Keratinocyte (primary cell): ENCODE data around the gene RMC1. TPM values are rescaled to one million over a fixed set of nuclear protein-coding genes. Genes with fewer than 3 reads are reported as not detected.

Source experiments
- DNase-seq: peaks from one replicate; pipeline ENCODE4 v3.0.0-alpha.2; 2011; ENCODE audit warnings: low read depth, missing footprints, low spot score
- FAIRE-seq: peaks from 2 replicates; lab custom pipeline; 2011; peaks lifted over from hg19 to GRCh38; lab: Jason Lieb, UNC
- H2AFZ ChIP-seq: 2 replicates; pipeline ENCODE4 v1.6.0; 2012; ENCODE audit warnings: low read length, control low read depth, inconsistent platforms; ENCODE audit not compliant: control insufficient read depth
- H3K27ac ChIP-seq: 2 replicates; pipeline ENCODE4 v1.5.1; 2011; ENCODE audit warnings: low read length; ENCODE audit not compliant: control insufficient read depth, insufficient read depth
- H3K27me3 ChIP-seq: 3 replicates; pipeline ENCODE4 v1.6.0; 2011; ENCODE audit warnings: low read length; ENCODE audit not compliant: control insufficient read depth, insufficient read depth; ENCODE audit errors: extremely low read depth
- H3K36me3 ChIP-seq, 2 experiments: 2 replicates in 1 of 2; 3 replicates in 1 of 2; pipeline ENCODE4 v1.5.1; 2011; ENCODE audit warnings: low read length in 2 of 2, mild to moderate bottlenecking in 1 of 2; ENCODE audit not compliant: control insufficient read depth in 2 of 2, insufficient read depth in 2 of 2; ENCODE audit errors: extremely low read depth in 1 of 2
- H3K4me1 ChIP-seq: 3 replicates; pipeline ENCODE4 v1.5.1; 2011; ENCODE audit warnings: low read length; ENCODE audit not compliant: control insufficient read depth, insufficient read depth; ENCODE audit errors: extremely low read depth
- H3K4me2 ChIP-seq: 3 replicates; pipeline ENCODE4 v1.6.0; 2011; ENCODE audit warnings: low read depth, low read length; ENCODE audit not compliant: control insufficient read depth, insufficient read depth; ENCODE audit errors: extremely low read depth
- H3K4me3 ChIP-seq, 3 experiments: fragments of 200-600 bp in 1 of 3; sonication (generic) in 1 of 3; 2 replicates in 2 of 3; 3 replicates in 1 of 3; pipeline ENCODE4 v1.5.1; 2011 to 2016; ENCODE audit warnings: low read length in 3 of 3, mild to moderate bottlenecking in 3 of 3, control low read depth in 2 of 3, inconsistent platforms in 1 of 3, low read depth in 1 of 3, mixed read lengths in 1 of 3, mixed run types in 1 of 3, moderate library complexity in 1 of 3; ENCODE audit not compliant: control insufficient read depth in 2 of 3, insufficient read depth in 2 of 3; ENCODE audit errors: extremely low read depth in 1 of 3
- H3K79me2 ChIP-seq: 2 replicates; pipeline ENCODE4 v1.6.0; 2012; ENCODE audit warnings: low read length; ENCODE audit not compliant: control insufficient read depth, insufficient read depth
- H3K9ac ChIP-seq: 3 replicates; pipeline ENCODE4 v1.6.0; 2011; ENCODE audit warnings: low read length; ENCODE audit not compliant: control insufficient read depth, insufficient read depth; ENCODE audit errors: extremely low read depth
- H3K9me1 ChIP-seq: 3 replicates; pipeline ENCODE4 v1.6.0; 2011; ENCODE audit warnings: low read length; ENCODE audit not compliant: control insufficient read depth, insufficient read depth; ENCODE audit errors: extremely low read depth
- H3K9me3 ChIP-seq: 2 replicates; pipeline ENCODE4 v1.5.1; 2012; ENCODE audit warnings: low read depth, low read length; ENCODE audit not compliant: control insufficient read depth
- H4K20me1 ChIP-seq: 3 replicates; pipeline ENCODE4 v1.6.0; 2011; ENCODE audit warnings: low read length; ENCODE audit not compliant: control insufficient read depth, insufficient read depth; ENCODE audit errors: extremely low read depth
- CTCF ChIP-seq, 3 experiments: IDR thresholded peaks in 1 of 3; conservative IDR thresholded peaks in 1 of 3; optimal IDR thresholded peaks in 1 of 3; 2 replicates in 2 of 3; 3 replicates in 1 of 3; pipeline versions ENCODE3 to v1.5.1; 2011; ENCODE audit warnings: low read length in 3 of 3, mild to moderate bottlenecking in 3 of 3, moderate library complexity in 2 of 3, control low read depth in 1 of 3, inconsistent platforms in 1 of 3; ENCODE audit not compliant: insufficient read depth in 2 of 3; ENCODE audit errors: extremely low read depth in 1 of 3
- EZH2 ChIP-seq: IDR thresholded peaks from one replicate; pipeline ENCODE4 v1.6.1; 2012; ENCODE audit warnings: inconsistent platforms, mild to moderate bottlenecking, low read length, moderate library complexity
- dilution Hi-C: fragments of 300-500 bp; cut with MboI; formaldehyde crosslinking; loops from one replicate; pipeline ENCODE4 v1.7.0; 2020; ENCODE audit warnings: low sequenced_read_pairs; ENCODE audit not compliant: extremely low pct_ligation_motif_present
- polyA plus RNA-seq, 5 experiments: library from polyadenylated mRNA; depleted of rRNA in 3 of 5; stranded (reverse) in 3 of 5; stranded (forward) in 1 of 5; unstranded in 1 of 5; fragments of >200 nt; gene quantifications; 1 replicate in 1 of 5; 2 replicates in 3 of 5; 3 replicates in 1 of 5; pipeline versions ENCODE4 v1.2.1 to v1.2.3, GENCODE V29; 2011 to 2012; ENCODE audit warnings: missing spikeins in 2 of 5, low read depth in 1 of 5, low replicate concordance in 1 of 5

Gene RMC1
- polyA plus RNA-seq, 1 donor (not counting 4 experiments of a cell fraction or from before 2014, with no cell fraction given) = 26.4 TPM

GRCh38 chr18:23456835-23457234 lies 46.5 kb upstream of the RMC1 start:
- Histone ChIP-seq H3K27ac (no peak overlapping the region), H4K20me1 (peaks cover 36% of the 10 kb centered on the region), H3K36me3 (peaks cover 3% of the 10 kb centered on the region in 2 experiments), H3K9me3 (no peaks in the 10 kb centered on the region), H3K27me3 (no peaks in the 10 kb centered on the region), H2AFZ (no peak overlapping the region), H3K4me3 (no peak overlapping the region), H3K4me2 (no peak overlapping the region), H3K9me1 (peaks cover 8% of the 10 kb centered on the region), H3K79me2 (peaks cover 85% of the 10 kb centered on the region), H3K4me1 (peaks cover 20% of the 10 kb centered on the region), H3K9ac (no peak overlapping the region)
- TF ChIP-seq CTCF (optimal IDR thresholded peaks at IDR 0.05 in 1 of 3, IDR thresholded peaks at IDR 0.05 in 1 of 3, conservative IDR thresholded peaks at IDR 0.05 in 1 of 3; ENCODE audit: extremely low read depth in 1 of 3, insufficient read depth in 2 of 3, low read length in 3 of 3) = no peak
- no peak for TF ChIP-seq EZH2
- no peak for FAIRE-seq
- dilution Hi-C loops = no loop called here
- DNase-seq = no peak

- H3K9me3 ChIP-seq = no peaks in the 10 kb centered on the region
- no peak overlapping the region for H3K4me2 ChIP-seq
- DNase-seq (no peak), FAIRE-seq (no peak)
- no peak overlapping the region for H3K9ac ChIP-seq
- H3K4me1 ChIP-seq = peaks cover 10% of the 10 kb centered on the region
- peaks cover 8% of the 10 kb centered on the region for H3K9me1 ChIP-seq
- H3K4me3 ChIP-seq = no peak overlapping the region
- dilution Hi-C loops = no loop called here
- H3K27ac ChIP-seq = no peak overlapping the region
- peaks cover 36% of the 10 kb centered on the region for H4K20me1 ChIP-seq
- peaks cover 10 to 12% of the 10 kb centered on the region in 2 experiments for H3K36me3 ChIP-seq
- no peak overlapping the region for H2AFZ ChIP-seq
- TF ChIP-seq EZH2 = no peak
- TF ChIP-seq CTCF (optimal IDR thresholded peaks at IDR 0.05 in 1 of 3, IDR thresholded peaks at IDR 0.05 in 1 of 3, conservative IDR thresholded peaks at IDR 0.05 in 1 of 3; ENCODE audit: extremely low read depth in 1 of 3, insufficient read depth in 2 of 3, low read length in 3 of 3) = no peak
- no peaks in the 10 kb centered on the region for H3K27me3 ChIP-seq
- H3K79me2 ChIP-seq = peaks cover 93% of the 10 kb centered on the region
These were observed 44.3 kb upstream of the RMC1 start for GRCh38 chr18:23458830-23459529.
